H1 (cell line): ENCODE data around the gene GASK1B. TPM values are rescaled to one million over a fixed set of nuclear protein-coding genes. Genes with fewer than 3 reads are reported as not detected.

ENCODE experiments used
- BRCA1 ChIP-seq: IDR thresholded peaks from 2 replicates; pipeline ENCODE4 v1.6.1; 2012; ENCODE audit warnings: low read depth, low read length, improper control_type of control experiment
- CBX5 ChIP-seq: fragments of 300-800, 300-1000 bp; sonication (generic); IDR thresholded peaks from 2 replicates; pipeline ENCODE4 v1.7.1; 2016; ENCODE audit warnings: antibody characterized with exemption, low read length, low read depth
- KDM1A ChIP-seq: fragments of 200-600, 300-600 bp; sonication (generic); IDR thresholded peaks from 2 replicates; pipeline ENCODE4 v1.7.1; 2016; ENCODE audit warnings: mild to moderate bottlenecking, low read length, borderline replicate concordance
- RBBP5 ChIP-seq: IDR thresholded peaks from 2 replicates; pipeline ENCODE4 v1.7.1; 2012; ENCODE audit warnings: low read depth, mild to moderate bottlenecking, inconsistent platforms, low read length, moderate library complexity, borderline replicate concordance
- SP4 ChIP-seq: IDR thresholded peaks from 2 replicates; pipeline ENCODE4 v1.6.1; 2012; ENCODE audit warnings: low read length, inconsistent platforms
- TAF1 ChIP-seq: IDR thresholded peaks from 2 replicates; pipeline ENCODE4 v1.6.1; 2011; ENCODE audit warnings: mild to moderate bottlenecking, low read depth, low read length
- polyA plus RNA-seq, 7 experiments: library from polyadenylated mRNA; depleted of rRNA in 3 of 7; stranded (reverse) in 5 of 7; unstranded in 2 of 7; fragments of >200 nt in 5 of 7; fragments of 200-250 nt in 2 of 7; gene quantifications; 1 replicate in 5 of 7; 2 replicates in 1 of 7; 4 replicates in 1 of 7; pipeline versions ENCODE4 v1.2.1 to v1.2.3, GENCODE V29; 2011 to 2013; ENCODE audit warnings: missing spikeins in 2 of 7, mixed read lengths in 2 of 7
- total RNA-seq: library from RNA; stranded (reverse); fragmentation: NEBNext Ultra II Directional; extraction: Animal tissue kit (Norgen Biotek cat#: 25700); gene quantifications from 2 replicates; pipeline ENCODE4 v1.2.1, GENCODE V29; 2021

Gene GASK1B
- total and polyA plus RNA-seq, 2 of the 8 experiments (the other 6 are each of a cell fraction or from before 2014, with no cell fraction given), result not detected

- TF ChIP-seq CBX5, result no peak
- TF ChIP-seq TAF1, result no peak
- no peak for TF ChIP-seq SP4
- TF ChIP-seq RBBP5, result no peak
- TF ChIP-seq KDM1A, result no peak
- TF ChIP-seq BRCA1, result no peak
- TF ChIP-seq, all 59 proteins: peak for 0
Measured at GRCh38 chr4:158159054-158159717, 13.6 kb downstream of the GASK1B start (continued).
